Effector memory CD4-positive, alpha-beta T cell (primary cell): ENCODE measurements around the gene MPP2.

Experiments used
- DNase-seq, 3 donors: peaks; one replicate each; pipeline ENCODE4 v3.0.0-alpha.2; 2020
- H3K27ac ChIP-seq: 2 replicates; pipeline ENCODE4 v1.7.0; 2013; ENCODE audit warnings: mild to moderate bottlenecking, low read length, moderate library complexity; ENCODE audit not compliant: insufficient read depth, poor library complexity, severe bottlenecking
- H3K27me3 ChIP-seq: replicated peaks from 2 replicates; pipeline ENCODE4 v1.7.0; 2013; ENCODE audit warnings: mild to moderate bottlenecking, low read length; ENCODE audit not compliant: insufficient read depth, control insufficient read depth, poor library complexity, severe bottlenecking
- H3K36me3 ChIP-seq: 2 replicates; pipeline ENCODE4 v1.7.0; 2013; ENCODE audit warnings: mild to moderate bottlenecking, low read length, moderate library complexity; ENCODE audit not compliant: control insufficient read depth, insufficient read depth
- H3K4me1 ChIP-seq: 2 replicates; pipeline ENCODE4 v1.7.0; 2013; ENCODE audit warnings: low read length, mild to moderate bottlenecking; ENCODE audit not compliant: control insufficient read depth, insufficient read depth, poor library complexity, severe bottlenecking
- H3K4me3 ChIP-seq: 2 replicates; pipeline ENCODE4 v1.7.0; 2013; ENCODE audit warnings: low read length, low read depth, mild to moderate bottlenecking; ENCODE audit not compliant: insufficient read depth, poor library complexity, severe bottlenecking
- H3K9me3 ChIP-seq: 2 replicates; pipeline ENCODE4 v1.7.0; 2013; ENCODE audit warnings: mild to moderate bottlenecking, low read length, moderate library complexity; ENCODE audit not compliant: control insufficient read depth

Gene MPP2

DNA sequence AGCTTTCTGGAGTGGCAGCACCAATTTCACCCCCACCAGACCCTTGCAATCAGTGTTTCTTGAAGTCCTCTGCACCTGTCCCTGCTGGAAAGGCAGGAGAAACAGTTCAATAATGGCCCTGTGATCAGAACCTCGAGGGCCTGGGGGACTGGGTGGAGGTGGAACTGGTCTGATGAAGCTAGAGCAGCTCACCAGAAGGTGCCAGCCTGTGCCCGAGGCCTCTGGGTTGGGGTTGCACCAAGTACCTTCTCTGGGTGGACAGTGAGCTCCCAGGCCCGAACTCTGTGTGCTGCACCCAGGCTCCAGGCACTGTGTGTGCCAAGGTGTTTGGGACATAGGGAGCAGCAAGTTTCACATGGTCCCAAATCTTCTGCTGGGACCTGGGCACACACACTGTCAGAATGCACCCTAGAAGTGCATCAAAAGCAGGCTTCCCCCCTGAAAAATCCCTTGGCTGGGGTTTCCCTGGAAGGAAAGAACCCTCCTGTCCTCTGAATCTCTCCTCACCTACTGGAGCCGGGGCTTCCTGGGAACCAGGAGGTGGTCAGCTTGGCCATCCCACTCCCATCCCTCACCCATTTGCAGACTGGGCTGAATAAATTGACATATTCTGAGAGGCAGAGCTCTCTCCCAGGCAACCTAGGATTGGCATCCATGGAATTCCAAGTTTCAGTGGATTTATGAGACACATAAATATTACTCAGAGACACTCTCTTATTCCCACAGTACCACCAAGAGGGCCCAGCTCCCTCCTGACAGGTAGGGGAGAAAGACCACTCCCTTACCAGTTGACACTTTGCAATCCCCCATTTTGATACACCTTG lies 43.0 kb downstream of the MPP2 start:
- no peaks in the 10 kb centered on the region for H3K36me3 ChIP-seq
- no peaks in the 10 kb centered on the region for H3K27me3 ChIP-seq
- no peak for DNase-seq
- no peak overlapping the region for H3K4me3 ChIP-seq
- H3K27ac ChIP-seq, result no peak overlapping the region
- no peaks in the 10 kb centered on the region for H3K4me1 ChIP-seq
- no peaks in the 10 kb centered on the region for H3K9me3 ChIP-seq

DNA sequence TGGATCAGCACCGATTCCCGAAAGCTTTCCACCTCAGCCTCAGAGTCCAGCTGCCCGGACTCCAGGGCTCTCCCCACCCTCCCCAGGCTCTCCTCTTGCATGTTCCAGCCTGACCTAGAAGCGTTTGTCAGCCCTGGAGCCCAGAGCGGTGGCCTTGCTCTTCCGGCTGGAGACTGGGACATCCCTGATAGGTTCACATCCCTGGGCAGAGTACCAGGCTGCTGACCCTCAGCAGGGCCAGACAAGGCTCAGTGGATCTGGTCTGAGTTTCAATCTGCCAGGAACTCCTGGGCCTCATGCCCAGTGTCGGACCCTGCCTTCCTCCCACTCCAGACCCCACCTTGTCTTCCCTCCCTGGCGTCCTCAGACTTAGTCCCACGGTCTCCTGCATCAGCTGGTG lies 45.4 kb downstream of the MPP2 start:
- DNase-seq, result no peak
- Histone ChIP-seq H3K4me3 (no peak overlapping the region), H3K4me1 (no peaks in the 10 kb centered on the region), H3K27ac (no peak overlapping the region), H3K9me3 (no peaks in the 10 kb centered on the region), H3K27me3 (peaks cover 3% of the 10 kb centered on the region), H3K36me3 (no peaks in the 10 kb centered on the region)

DNA sequence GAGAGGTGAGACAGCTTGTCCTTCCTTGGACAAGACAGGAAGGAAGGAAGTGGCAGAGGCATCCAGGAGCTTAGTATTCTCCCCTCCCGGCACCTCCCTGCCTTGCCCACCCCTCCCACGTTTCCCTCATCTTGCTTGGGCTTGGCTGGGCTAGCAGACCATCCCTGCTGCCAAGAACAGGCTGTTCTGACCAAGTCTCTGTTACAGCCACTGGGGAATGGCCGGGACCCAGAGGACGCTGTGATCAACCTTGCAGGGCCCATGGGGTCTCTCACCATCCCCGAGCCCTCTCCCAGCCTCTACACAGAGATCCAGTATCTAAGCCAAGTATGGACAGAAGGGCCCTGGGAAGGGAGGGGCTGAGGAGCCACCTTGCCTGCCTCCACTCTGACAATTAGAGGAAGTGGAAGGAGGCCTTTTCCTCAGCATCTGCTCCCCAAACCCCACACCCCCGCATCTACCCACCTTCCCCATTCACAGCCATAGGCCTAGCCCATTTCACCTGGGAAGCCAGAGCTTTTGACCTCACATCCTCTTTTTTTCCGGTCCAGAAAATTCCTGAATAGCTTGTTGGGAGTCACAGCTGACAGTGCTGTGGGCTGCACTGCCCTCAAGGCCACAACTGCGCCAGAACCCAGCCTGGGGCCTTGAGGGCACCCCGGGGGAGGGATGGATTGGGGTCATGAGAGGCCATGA lies 46.3 kb downstream of the MPP2 start:
- peaks cover 3% of the 10 kb centered on the region for H3K27me3 ChIP-seq

DNA sequence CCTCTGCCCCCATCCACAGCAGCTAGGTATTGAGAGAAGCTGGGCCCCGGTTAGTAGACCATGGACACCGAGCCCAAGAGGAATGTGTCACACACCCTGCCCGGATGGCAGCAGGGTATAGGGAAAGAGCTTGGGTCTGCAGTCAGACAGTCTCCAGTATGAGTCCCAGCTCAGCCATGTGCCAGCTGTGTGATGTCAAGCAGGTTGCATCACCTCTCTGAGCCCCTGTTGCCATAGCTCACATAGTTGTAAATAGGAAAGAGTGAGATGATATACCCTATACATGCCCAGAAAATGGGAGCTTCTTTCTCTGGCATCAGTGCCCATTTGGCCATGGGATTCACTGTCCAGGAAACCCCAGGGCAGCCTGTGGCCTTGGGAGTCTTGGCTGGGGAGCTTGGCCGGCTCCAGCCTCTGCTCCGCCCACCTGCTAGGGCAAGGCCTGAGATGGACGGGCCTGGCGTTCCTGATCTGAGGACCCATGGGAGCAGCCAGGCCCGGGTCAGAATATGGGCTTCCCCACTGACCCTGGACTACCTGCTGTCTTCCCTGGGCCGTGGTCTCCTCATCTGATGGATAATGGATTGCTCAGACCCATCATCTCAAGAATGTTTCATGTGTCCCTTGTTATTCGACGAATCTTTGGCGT lies 47.1 kb downstream of the MPP2 start:
- no peak overlapping the region for H3K27ac ChIP-seq
- DNase-seq, result no peak
- H3K9me3 ChIP-seq, result no peaks in the 10 kb centered on the region
- H3K27me3 ChIP-seq, result peaks cover 3% of the 10 kb centered on the region
- no peaks in the 10 kb centered on the region for H3K36me3 ChIP-seq
- H3K4me3 ChIP-seq, result no peak overlapping the region
- H3K4me1 ChIP-seq, result no peaks in the 10 kb centered on the region

More for the DNA sequence above, 46.3 kb downstream of the MPP2 start:
- Histone ChIP-seq H3K36me3 (no peaks in the 10 kb centered on the region), H3K27ac (no peak overlapping the region), H3K9me3 (no peaks in the 10 kb centered on the region), H3K4me1 (no peaks in the 10 kb centered on the region), H3K4me3 (no peak overlapping the region)
- no peak for DNase-seq

DNA sequence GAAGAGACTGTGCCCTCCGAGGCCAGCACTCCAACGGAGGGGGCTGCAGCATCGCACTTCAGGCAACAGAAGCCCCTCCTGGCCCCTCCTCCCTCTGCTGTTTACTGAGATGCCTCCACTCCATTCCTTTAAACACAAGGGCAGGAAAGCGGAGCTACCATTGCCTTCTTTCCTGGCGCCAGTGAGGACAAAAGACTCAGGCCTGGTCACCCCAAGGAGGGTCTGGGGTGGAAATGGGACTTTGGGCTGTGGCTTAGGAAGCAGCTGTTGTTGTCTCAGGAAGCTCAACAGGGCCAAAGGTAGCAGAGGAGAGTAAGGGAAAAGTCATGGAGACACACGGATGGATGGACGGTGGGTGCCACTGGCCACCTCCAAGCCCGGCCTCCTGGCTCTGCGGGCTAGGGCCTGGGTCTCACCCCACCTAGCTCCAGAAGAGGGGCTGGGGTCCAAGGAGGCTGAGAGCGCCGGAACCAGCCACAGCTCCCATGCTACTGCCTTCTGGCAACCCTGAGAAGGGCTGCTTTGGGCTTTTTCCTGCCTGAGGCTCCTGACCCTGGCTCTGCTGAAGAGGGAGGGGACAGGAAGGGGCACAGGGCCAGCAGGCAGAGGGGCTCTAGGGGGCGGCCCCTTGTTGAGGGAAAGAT lies 49.3 kb downstream of the MPP2 start:
- Histone ChIP-seq H3K27me3 (peaks cover 3% of the 10 kb centered on the region), H3K4me1 (no peaks in the 10 kb centered on the region), H3K27ac (no peak overlapping the region), H3K36me3 (no peaks in the 10 kb centered on the region), H3K9me3 (no peaks in the 10 kb centered on the region), H3K4me3 (no peak overlapping the region)
- DNase-seq, result no peak

DNA sequence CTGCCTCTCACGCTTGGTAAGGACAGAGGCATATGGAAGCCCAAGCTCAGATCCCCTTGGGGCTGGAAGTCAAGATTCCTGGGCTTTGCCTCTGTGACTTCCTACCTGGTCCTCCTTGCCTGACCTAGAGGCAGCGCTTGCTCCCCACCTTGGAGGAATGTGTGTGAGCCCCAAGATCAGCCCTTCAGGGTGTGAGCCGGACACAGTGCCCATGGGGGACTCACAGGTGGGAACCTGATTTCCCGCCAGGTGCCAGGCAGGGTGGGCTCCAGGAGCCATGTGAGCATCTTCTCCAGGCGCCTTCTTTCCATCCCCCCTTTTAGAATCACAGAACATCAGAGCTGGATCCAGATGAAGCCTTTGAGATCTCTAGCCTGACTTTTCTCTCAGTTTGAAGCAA lies 50.2 kb downstream of the MPP2 start:
- no peak for DNase-seq
- H3K9me3 ChIP-seq, result no peaks in the 10 kb centered on the region
- H3K27me3 ChIP-seq, result peaks cover 3% of the 10 kb centered on the region
- no peaks in the 10 kb centered on the region for H3K36me3 ChIP-seq
- no peak overlapping the region for H3K4me3 ChIP-seq
- H3K27ac ChIP-seq, result no peak overlapping the region
- H3K4me1 ChIP-seq, result no peaks in the 10 kb centered on the region

DNA sequence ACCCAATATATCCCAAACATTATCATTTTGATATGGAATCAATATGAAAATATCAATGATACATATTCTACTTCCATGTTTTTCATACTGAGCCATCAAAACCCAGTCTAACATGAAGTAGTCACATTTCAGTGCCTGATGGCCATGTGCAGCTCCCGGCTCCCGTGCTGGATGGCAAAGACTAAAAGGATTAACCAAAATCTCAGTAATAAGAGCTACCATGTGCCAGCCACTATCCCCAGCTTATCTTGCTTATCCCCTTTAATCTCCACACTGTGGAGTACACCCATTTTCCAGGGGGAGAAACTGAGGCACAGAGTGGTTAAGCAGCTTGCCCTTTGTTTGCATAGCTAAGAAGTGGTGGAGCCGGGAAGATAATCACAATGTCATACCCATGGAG lies 51.2 kb downstream of the MPP2 start:
- H3K27me3 ChIP-seq, result peaks cover 3% of the 10 kb centered on the region
- DNase-seq, result no peak
- no peak overlapping the region for H3K27ac ChIP-seq
- H3K36me3 ChIP-seq, result no peaks in the 10 kb centered on the region
- H3K4me1 ChIP-seq, result no peaks in the 10 kb centered on the region
- no peak overlapping the region for H3K4me3 ChIP-seq
- no peaks in the 10 kb centered on the region for H3K9me3 ChIP-seq

DNA sequence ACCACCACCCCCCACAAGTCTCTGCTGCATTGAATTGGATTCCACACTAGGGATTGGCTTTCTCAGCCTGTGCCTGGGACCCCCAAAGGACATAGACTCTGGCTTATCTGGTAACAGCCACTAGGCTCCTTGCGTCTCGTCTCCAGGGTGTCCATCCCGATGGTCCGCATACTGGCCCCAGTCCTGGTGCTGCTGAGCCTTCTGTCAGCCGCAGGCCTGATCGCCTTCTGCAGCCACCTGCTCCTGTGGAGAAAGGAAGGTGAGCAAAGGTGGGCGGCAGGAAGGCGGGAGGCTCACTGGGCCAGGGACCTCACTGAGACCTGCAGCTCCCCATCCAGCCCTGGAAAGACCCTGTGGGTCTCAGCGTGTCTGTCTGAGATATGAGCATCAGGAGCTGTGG lies 52.3 kb downstream of the MPP2 start:
- Histone ChIP-seq H3K9me3 (no peaks in the 10 kb centered on the region), H3K4me3 (no peak overlapping the region), H3K27ac (no peak overlapping the region), H3K36me3 (no peaks in the 10 kb centered on the region), H3K4me1 (no peaks in the 10 kb centered on the region), H3K27me3 (peaks cover 3% of the 10 kb centered on the region)
- no peak for DNase-seq

DNA sequence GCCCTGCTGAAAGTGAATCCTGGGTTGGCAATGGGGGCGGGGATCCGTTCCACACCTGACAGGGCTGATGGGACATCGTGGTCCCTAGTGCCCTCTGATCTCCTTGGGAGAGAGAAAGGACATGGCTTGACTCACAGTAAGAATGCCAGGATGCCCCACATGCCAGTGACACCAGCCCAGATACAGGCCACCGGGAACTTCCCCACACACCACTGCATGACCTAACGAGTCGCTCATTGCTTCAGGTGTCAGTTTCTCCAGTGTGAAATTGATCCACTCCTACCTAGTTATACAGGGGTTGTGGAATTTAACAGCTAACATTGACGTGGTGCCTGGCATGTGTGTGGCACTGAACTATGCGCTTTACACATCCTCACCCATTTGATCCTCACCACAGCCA lies 52.8 kb downstream of the MPP2 start:
- no peak for DNase-seq
- Histone ChIP-seq H3K9me3 (no peaks in the 10 kb centered on the region), H3K36me3 (no peaks in the 10 kb centered on the region), H3K4me3 (no peak overlapping the region), H3K27me3 (peaks cover 3% of the 10 kb centered on the region), H3K27ac (no peak overlapping the region), H3K4me1 (no peaks in the 10 kb centered on the region)
